Nephron (organoid): Measurements from ENCODE around the gene COL15A1.

Experiments used
- H3K27ac Mint-ChIP-seq, 3 experiments: 2 replicates each; pipeline ENCODE4 v1.8.0; 2020; ENCODE audit warnings: mixed read lengths in 3 of 3, mild to moderate bottlenecking in 2 of 3, moderate library complexity in 1 of 3
- H3K27me3 Mint-ChIP-seq: 2 replicates; pipeline ENCODE4 v1.8.0; 2021; ENCODE audit warnings: low read depth, mild to moderate bottlenecking, moderate library complexity, mixed read lengths
- H3K36me3 Mint-ChIP-seq: 2 replicates; pipeline ENCODE4 v1.8.0; 2020; ENCODE audit warnings: low read depth, mixed read lengths
- H3K4me1 Mint-ChIP-seq: 2 replicates; pipeline ENCODE4 v1.8.0; 2020; ENCODE audit warnings: mixed read lengths
- H3K4me3 Mint-ChIP-seq, 3 experiments: 2 replicates each; pipeline ENCODE4 v1.8.0; 2020; ENCODE audit warnings: mild to moderate bottlenecking in 3 of 3, mixed read lengths in 3 of 3, moderate library complexity in 2 of 3
- H3K9me3 Mint-ChIP-seq: 2 replicates; pipeline ENCODE4 v1.8.0; 2020; ENCODE audit warnings: mixed read lengths
- TF ChIP-seq, protein P1 (sequence below), 3 experiments: fragments of 200-600 bp; sonication (generic); IDR thresholded peaks; one replicate each; pipeline ENCODE4 v1.5.0; 2021; ENCODE audit warnings: antibody characterized with exemption in 3 of 3; ENCODE audit not compliant: unreplicated experiment in 3 of 3

The COL15A1 gene

DNA sequence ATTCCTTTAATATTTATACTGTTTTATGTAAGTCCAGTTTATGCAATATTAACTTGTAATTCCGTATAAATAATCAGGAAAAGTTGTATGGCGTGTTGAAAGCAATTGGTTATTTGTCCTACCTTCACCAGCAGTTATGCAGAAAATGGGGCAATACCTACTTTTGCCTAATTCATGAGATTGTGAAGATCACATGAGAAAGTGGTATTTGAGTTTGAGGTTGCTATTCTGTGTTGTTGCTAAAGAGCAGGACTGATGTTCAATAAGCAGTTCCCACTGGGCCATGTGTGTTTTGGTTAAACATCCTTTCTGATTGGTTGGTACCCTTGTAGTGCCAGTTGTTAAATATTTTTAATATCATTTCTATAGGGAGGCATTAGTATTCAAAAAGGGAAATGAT is 164.4 kb downstream of the COL15A1 start:
- no peaks in the 10 kb centered on the region for H3K27me3 Mint-ChIP-seq
- no peaks in the 10 kb centered on the region for H3K36me3 Mint-ChIP-seq

DNA sequence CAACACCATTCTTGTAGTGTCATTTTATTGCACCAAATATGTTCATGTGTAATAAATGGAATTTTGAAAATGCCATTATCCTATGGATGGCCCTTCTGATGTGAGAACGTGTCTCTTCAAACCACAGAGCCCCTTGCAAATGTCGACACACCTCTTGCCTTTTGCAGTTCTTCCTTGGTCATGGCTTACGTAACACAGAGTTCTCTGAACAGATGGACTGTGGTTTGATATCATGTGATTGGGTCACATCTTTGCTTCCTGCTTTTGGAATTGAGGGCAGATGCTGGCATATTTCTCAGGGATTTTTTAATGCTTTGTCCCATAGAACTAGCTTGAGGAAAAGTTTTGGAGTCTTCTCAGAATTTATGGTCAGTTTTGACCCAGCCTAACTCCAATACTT is 165.8 kb downstream of the COL15A1 start:
- TF ChIP-seq, protein P1, sequence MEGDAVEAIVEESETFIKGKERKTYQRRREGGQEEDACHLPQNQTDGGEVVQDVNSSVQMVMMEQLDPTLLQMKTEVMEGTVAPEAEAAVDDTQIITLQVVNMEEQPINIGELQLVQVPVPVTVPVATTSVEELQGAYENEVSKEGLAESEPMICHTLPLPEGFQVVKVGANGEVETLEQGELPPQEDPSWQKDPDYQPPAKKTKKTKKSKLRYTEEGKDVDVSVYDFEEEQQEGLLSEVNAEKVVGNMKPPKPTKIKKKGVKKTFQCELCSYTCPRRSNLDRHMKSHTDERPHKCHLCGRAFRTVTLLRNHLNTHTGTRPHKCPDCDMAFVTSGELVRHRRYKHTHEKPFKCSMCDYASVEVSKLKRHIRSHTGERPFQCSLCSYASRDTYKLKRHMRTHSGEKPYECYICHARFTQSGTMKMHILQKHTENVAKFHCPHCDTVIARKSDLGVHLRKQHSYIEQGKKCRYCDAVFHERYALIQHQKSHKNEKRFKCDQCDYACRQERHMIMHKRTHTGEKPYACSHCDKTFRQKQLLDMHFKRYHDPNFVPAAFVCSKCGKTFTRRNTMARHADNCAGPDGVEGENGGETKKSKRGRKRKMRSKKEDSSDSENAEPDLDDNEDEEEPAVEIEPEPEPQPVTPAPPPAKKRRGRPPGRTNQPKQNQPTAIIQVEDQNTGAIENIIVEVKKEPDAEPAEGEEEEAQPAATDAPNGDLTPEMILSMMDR (IDR thresholded peaks at IDR 0.05; ENCODE audit: unreplicated experiment in 3 of 3) = no peak
- Mint-ChIP-seq H3K4me3 (no peak overlapping the region), H3K27me3 (no peaks in the 10 kb centered on the region), H3K27ac (no peak overlapping the region), H3K36me3 (no peaks in the 10 kb centered on the region), H3K4me1 (peaks cover 64% of the 10 kb centered on the region), H3K9me3 (no peaks in the 10 kb centered on the region)

More for the DNA sequence above, 164.4 kb downstream of the COL15A1 start:
- Mint-ChIP-seq H3K4me3 (peak overlapping the region in 1 of 3 experiments; percentile 77), H3K4me1 (peaks cover 67% of the 10 kb centered on the region), H3K9me3 (no peaks in the 10 kb centered on the region), H3K27ac (no peak overlapping the region)
- TF ChIP-seq, protein P1 (IDR thresholded peaks at IDR 0.05; ENCODE audit: unreplicated experiment in 3 of 3) = no peak

DNA sequence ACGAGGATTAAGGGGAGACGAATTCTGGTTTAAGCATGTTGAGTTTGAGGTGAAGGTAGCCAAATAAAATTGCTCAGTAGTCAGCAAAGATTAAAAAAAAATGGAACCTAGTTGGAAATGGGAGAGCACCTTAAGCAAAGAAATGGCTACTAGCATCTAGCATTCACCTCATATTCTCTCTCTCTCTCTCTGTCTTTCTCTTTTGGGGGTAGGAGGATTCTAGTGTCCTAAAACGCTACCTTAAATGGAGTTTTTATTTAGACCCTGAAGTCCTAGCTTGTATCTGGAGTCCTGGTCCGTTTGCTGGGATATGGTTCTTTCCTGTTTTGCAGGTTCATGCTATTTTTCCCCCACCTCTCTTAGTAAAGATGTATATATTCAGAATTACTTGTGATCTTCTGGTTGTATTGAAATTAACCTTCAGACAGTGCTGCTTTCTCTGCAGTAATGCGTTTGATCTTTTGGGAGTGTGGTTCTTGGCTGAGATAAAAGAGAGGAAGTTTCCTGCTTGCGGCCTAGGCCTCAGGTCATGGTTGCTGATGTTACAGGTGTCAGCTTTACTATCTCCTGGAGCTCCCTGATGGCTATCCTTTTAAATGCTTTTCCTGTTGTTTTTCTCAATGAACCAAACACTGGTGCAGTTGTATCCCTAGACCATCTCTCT is 169.2 kb downstream of the COL15A1 start:
- no peak overlapping the region for H3K27ac Mint-ChIP-seq
- no peaks in the 10 kb centered on the region for H3K27me3 Mint-ChIP-seq
- no peak overlapping the region for H3K4me3 Mint-ChIP-seq

GRCh38 chr9:99113414-99114048 is 169.8 kb downstream of the COL15A1 start:
- Mint-ChIP-seq H3K4me3 (no peak overlapping the region), H3K4me1 (peaks cover 58% of the 10 kb centered on the region), H3K27me3 (no peaks in the 10 kb centered on the region), H3K9me3 (no peaks in the 10 kb centered on the region), H3K36me3 (no peaks in the 10 kb centered on the region), H3K27ac (peak overlapping the region in 2 of 3 experiments; percentile 5 to 7)
- TF ChIP-seq, protein P1 (IDR thresholded peaks at IDR 0.05; ENCODE audit: unreplicated experiment in 3 of 3) = no peak

More for the DNA sequence above, 169.2 kb downstream of the COL15A1 start:
- no peaks in the 10 kb centered on the region for H3K9me3 Mint-ChIP-seq
- peaks cover 63% of the 10 kb centered on the region for H3K4me1 Mint-ChIP-seq
- H3K36me3 Mint-ChIP-seq = no peaks in the 10 kb centered on the region
- TF ChIP-seq, protein P1 (IDR thresholded peaks at IDR 0.05; ENCODE audit: unreplicated experiment in 3 of 3) = no peak

GRCh38 chr9:99114049-99114440 is 170.3 kb downstream of the COL15A1 start:
- H3K9me3 Mint-ChIP-seq = no peaks in the 10 kb centered on the region
- H3K4me1 Mint-ChIP-seq = peaks cover 57% of the 10 kb centered on the region
- no peak overlapping the region for H3K4me3 Mint-ChIP-seq
- TF ChIP-seq, protein P1 (IDR thresholded peaks at IDR 0.05; ENCODE audit: unreplicated experiment in 3 of 3) = no peak
- no peaks in the 10 kb centered on the region for H3K36me3 Mint-ChIP-seq
- no peaks in the 10 kb centered on the region for H3K27me3 Mint-ChIP-seq
- peak overlapping the region in 2 of 3 experiments; percentile 5 to 7 for H3K27ac Mint-ChIP-seq
